ES-I3 (cell line): ENCODE measurements around the gene RARRES2.

Source experiments
- H3K36me3 ChIP-seq: 2 replicates; pipeline ENCODE4 v1.6.1; 2013; ENCODE audit warnings: mild to moderate bottlenecking, low read length, control low read depth, moderate library complexity; ENCODE audit not compliant: insufficient read depth
- H3K4me1 ChIP-seq: 2 replicates; pipeline ENCODE4 v1.6.1; 2013; ENCODE audit warnings: mild to moderate bottlenecking, control low read depth, low read length; ENCODE audit not compliant: insufficient read depth
- H3K9ac ChIP-seq: 2 replicates; pipeline ENCODE4 v1.6.1; 2013; ENCODE audit warnings: low read depth, mild to moderate bottlenecking, low read length, moderate library complexity
- H3K9me3 ChIP-seq: 2 replicates; pipeline ENCODE4 v1.6.1; 2013; ENCODE audit warnings: mild to moderate bottlenecking, low read length, moderate library complexity; ENCODE audit not compliant: control insufficient read depth, insufficient read depth

Gene RARRES2

GRCh38 chr7:150380463-150380862 is 39.0 kb upstream of the RARRES2 start:
- peaks cover 60% of the 10 kb centered on the region for H3K4me1 ChIP-seq
- peak overlapping the region; percentile 66 for H3K9ac ChIP-seq
- no peaks in the 10 kb centered on the region for H3K36me3 ChIP-seq
- H3K9me3 ChIP-seq: no peaks in the 10 kb centered on the region

- Histone ChIP-seq H3K9me3 (no peaks in the 10 kb centered on the region), H3K4me1 (peaks cover 53% of the 10 kb centered on the region), H3K36me3 (no peaks in the 10 kb centered on the region), H3K9ac (peak overlapping the region; percentile 66)
These were observed 38.3 kb upstream of the RARRES2 start for GRCh38 chr7:150379441-150380379.

GRCh38 chr7:150378853-150379440 is 37.5 kb upstream of the RARRES2 start, which contains the start of gene ZNF775:
ZNF775 (plus strand) TSS chr7:150379330; CDS start chr7:150388471, 9,141 bp downstream.
- H3K36me3 ChIP-seq: no peaks in the 10 kb centered on the region
- peak within 1 kb of the TSS; percentile 77 for H3K9ac ChIP-seq
- no peaks in the 10 kb centered on the region for H3K9me3 ChIP-seq
- H3K4me1 ChIP-seq: peaks cover 51% of the 10 kb centered on the region

GRCh38 chr7:150378115-150378852 is 36.9 kb upstream of the RARRES2 start:
- no peaks in the 10 kb centered on the region for H3K36me3 ChIP-seq
- no peaks in the 10 kb centered on the region for H3K9me3 ChIP-seq
- H3K4me1 ChIP-seq: peaks cover 54% of the 10 kb centered on the region
- H3K9ac ChIP-seq: peak overlapping the region; percentile 77

- Histone ChIP-seq H3K9ac (peak overlapping the region; percentile 77; the same call in 1 of the 2 replicates), H3K4me1 (peaks cover 51% of the 10 kb centered on the region), H3K36me3 (no peaks in the 10 kb centered on the region), H3K9me3 (no peaks in the 10 kb centered on the region)
These were observed 36.2 kb upstream of the RARRES2 start for GRCh38 chr7:150377635-150378034.

GRCh38 chr7:150377196-150377595 is 35.8 kb upstream of the RARRES2 start:
- H3K4me1 ChIP-seq: peaks cover 46% of the 10 kb centered on the region
- H3K36me3 ChIP-seq: no peaks in the 10 kb centered on the region
- H3K9ac ChIP-seq: no peak overlapping the region
- no peaks in the 10 kb centered on the region for H3K9me3 ChIP-seq

GRCh38 chr7:150376560-150376959 is 35.1 kb upstream of the RARRES2 start:
- Histone ChIP-seq H3K9ac (no peak overlapping the region), H3K36me3 (no peaks in the 10 kb centered on the region), H3K4me1 (peaks cover 44% of the 10 kb centered on the region), H3K9me3 (no peaks in the 10 kb centered on the region)

GRCh38 chr7:150375662-150376521 is 34.5 kb upstream of the RARRES2 start:
- Histone ChIP-seq H3K4me1 (peaks cover 43% of the 10 kb centered on the region), H3K9ac (no peak overlapping the region), H3K36me3 (peaks cover 2% of the 10 kb centered on the region; the same call in 1 of the 2 replicates), H3K9me3 (no peaks in the 10 kb centered on the region)

- H3K9ac ChIP-seq: no peak overlapping the region
- H3K36me3 ChIP-seq: peaks cover 7% of the 10 kb centered on the region; the same call in 1 of the 2 replicates
- no peaks in the 10 kb centered on the region for H3K9me3 ChIP-seq
- peaks cover 47% of the 10 kb centered on the region for H3K4me1 ChIP-seq
These were observed 33.0 kb upstream of the RARRES2 start for GRCh38 chr7:150374472-150374871.

- peaks cover 47% of the 10 kb centered on the region for H3K4me1 ChIP-seq
- peaks cover 7% of the 10 kb centered on the region; the same call in 1 of the 2 replicates for H3K36me3 ChIP-seq
- no peak overlapping the region for H3K9ac ChIP-seq
- no peaks in the 10 kb centered on the region for H3K9me3 ChIP-seq
These were observed 32.6 kb upstream of the RARRES2 start for GRCh38 chr7:150374026-150374425.

GRCh38 chr7:150373049-150373801 is 31.8 kb upstream of the RARRES2 start:
- peaks cover 7% of the 10 kb centered on the region; the same call in 1 of the 2 replicates for H3K36me3 ChIP-seq
- no peaks in the 10 kb centered on the region for H3K9me3 ChIP-seq
- peaks cover 47% of the 10 kb centered on the region for H3K4me1 ChIP-seq
- H3K9ac ChIP-seq: no peak overlapping the region

GRCh38 chr7:150372271-150373048 is 31.0 kb upstream of the RARRES2 start:
- peaks cover 7% of the 10 kb centered on the region; the same call in 1 of the 2 replicates for H3K36me3 ChIP-seq
- H3K4me1 ChIP-seq: peaks cover 41% of the 10 kb centered on the region
- H3K9ac ChIP-seq: no peak overlapping the region
- no peaks in the 10 kb centered on the region for H3K9me3 ChIP-seq
